GM10248 (cell line): ENCODE results near the gene EDAR.

Source experiments
- CTCF ChIA-PET: fragments of 300-600 bp; sonication (Branson Sonifier 250); formaldehyde crosslinking; extraction: SDS; loops from one replicate; lab custom pipeline; 2021; ENCODE audit warnings: antibody characterized with exemption; lab: Yijun Ruan, JAX
- POLR2A ChIA-PET: fragments of 350-650 bp; sonication (Branson Sonifier 250); formaldehyde crosslinking; extraction: SDS; loops from one replicate; lab custom pipeline; 2020; ENCODE audit warnings: antibody characterized with exemption; lab: Yijun Ruan, JAX
- DNase-seq: peaks from one replicate; pipeline ENCODE4 v3.0.0; 2012; ENCODE audit errors: extremely low spot score
- CTCF ChIP-seq: IDR thresholded peaks from 2 replicates; pipeline ENCODE4 v1.5.1; 2012; ENCODE audit warnings: mild to moderate bottlenecking, low read depth; ENCODE audit errors: extremely low read depth, missing control alignments, control extremely low read depth

EDAR gene

DNA sequence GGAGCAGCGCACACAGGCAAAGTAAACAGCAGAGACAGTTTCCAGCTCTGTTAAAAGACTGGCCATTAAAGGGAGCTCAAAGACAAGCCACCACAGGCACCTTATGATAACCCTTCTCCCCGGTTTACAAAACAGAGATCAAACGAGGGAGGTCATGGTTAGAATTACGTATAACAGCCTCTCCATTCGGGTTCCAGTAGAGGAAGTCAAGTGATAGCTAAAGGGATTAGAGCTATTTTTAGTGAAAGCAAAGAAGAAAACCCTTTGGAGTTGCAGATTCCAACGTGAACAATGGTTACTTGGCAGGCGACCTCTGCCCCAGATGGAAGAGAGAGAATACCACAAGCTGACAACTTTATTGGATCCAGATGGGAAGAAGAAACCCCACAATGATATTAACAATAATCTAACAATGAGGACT, 31.2 kb upstream of the EDAR start:
- no peak for TF ChIP-seq CTCF
- ChIA-PET CTCF (interaction anchor here (1.1 kb wide), 1 partner anchor 27 kb away, joined by 4 read pairs; no protein-coding TSS in a partner anchor), POLR2A (no interaction called here)
- DNase-seq, result no peak

DNA sequence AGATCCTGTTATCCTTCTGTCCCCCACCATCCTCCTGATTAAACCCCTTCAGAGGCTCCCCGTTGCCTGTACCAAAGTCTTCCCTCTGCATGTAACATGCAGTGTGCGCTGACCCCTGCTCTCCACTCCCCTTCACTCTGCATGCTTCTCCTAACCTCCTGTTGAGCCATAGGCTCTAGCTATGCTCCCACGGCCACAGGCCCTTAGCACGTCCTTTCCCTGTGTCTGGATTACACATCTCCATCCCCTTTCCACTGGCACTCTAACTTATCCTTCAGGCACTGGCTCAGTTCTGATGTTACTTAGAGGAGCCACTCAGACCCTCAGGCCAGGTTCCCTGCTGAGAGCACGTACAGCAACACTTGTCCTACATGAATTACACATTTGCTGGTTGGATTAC, 29.4 kb upstream of the EDAR start:
- POLR2A ChIA-PET, result no interaction called here
- no peak for DNase-seq
- CTCF ChIA-PET, result no interaction called here
- no peak for TF ChIP-seq CTCF

DNA sequence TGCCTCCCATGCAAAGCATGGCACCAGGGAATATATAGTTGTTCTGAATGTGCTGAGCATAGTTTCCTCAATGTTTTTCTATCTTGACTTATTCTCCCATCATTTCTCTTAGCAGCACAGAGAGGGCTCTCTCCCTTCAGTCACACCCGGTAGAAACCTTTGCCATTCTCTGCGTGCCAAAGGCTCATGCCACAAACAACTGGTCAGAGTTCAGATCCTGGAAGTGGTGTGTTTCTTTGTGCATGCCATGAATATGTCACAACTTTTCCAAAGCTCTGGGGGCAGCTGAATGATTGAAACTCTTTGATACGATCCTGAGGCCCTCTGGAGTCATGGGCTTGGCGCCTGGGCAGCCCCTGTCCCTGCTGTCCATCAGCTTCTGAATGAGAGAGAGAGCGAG, 28.0 kb upstream of the EDAR start:
- DNase-seq, result no peak
- ChIA-PET CTCF (no interaction called here), POLR2A (no interaction called here)
- no peak for TF ChIP-seq CTCF

GRCh38 chr2:109016376-109016775, 27.4 kb upstream of the EDAR start:
- ChIA-PET POLR2A (no interaction called here), CTCF (no interaction called here)
- DNase-seq, result no peak
- no peak for TF ChIP-seq CTCF

GRCh38 chr2:109014476-109014875, 25.5 kb upstream of the EDAR start:
- POLR2A ChIA-PET, result no interaction called here
- DNase-seq, result no peak

GRCh38 chr2:109013051-109013450, 24.0 kb upstream of the EDAR start:
- POLR2A ChIA-PET, result no interaction called here
- no peak for DNase-seq
- no peak for TF ChIP-seq CTCF
- CTCF ChIA-PET, result no interaction called here

More at GRCh38 chr2:109014476-109014875, 25.5 kb upstream of the EDAR start:
- CTCF ChIA-PET, result no interaction called here
- TF ChIP-seq CTCF, result no peak
